ENCODE data around the gene SHPK.

- TF ChIP-seq YY1 (IDR thresholded peaks at IDR 0.05; ENCODE audit: insufficient read depth, insufficient read length), result no peak
- no peak for TF ChIP-seq SUZ12 (IDR thresholded peaks at IDR 0.05; ENCODE audit: extremely low read depth, insufficient read depth, insufficient read length)
- TF ChIP-seq ZNF274 (IDR thresholded peaks at IDR 0.05; ENCODE audit: low read depth, low read length), result no peak
Observed at GRCh38 chr17:3658784-3659449, 22.9 kb upstream of the SHPK start.

Measured in NT2/D1 (cell line).